HEK293T (cell line): ENCODE data around the gene PRR29.

ENCODE experiments used
- ARNT ChIP-seq: fragments of 450-650 bp; IDR thresholded peaks from 2 replicates; pipeline ENCODE4 v1.6.1; 2017; ENCODE audit warnings: mild to moderate bottlenecking
- CTBP1 ChIP-seq: fragments of 450-650 bp; IDR thresholded peaks from 2 replicates; pipeline ENCODE4 v1.6.1; 2016; ENCODE audit warnings: borderline replicate concordance
- ELF4 ChIP-seq: fragments of 450-650 bp; IDR thresholded peaks from 2 replicates; pipeline ENCODE4 v1.6.1; 2017; ENCODE audit warnings: antibody characterized with exemption
- FOXA1 ChIP-seq: fragments of 450-650 bp; IDR thresholded peaks from 2 replicates; pipeline ENCODE4 v1.6.1; 2016; ENCODE audit warnings: mild to moderate bottlenecking
- FOXM1 ChIP-seq: fragments of 450-650 bp; IDR thresholded peaks from 2 replicates; pipeline ENCODE4 v1.6.1; 2017; ENCODE audit warnings: mild to moderate bottlenecking, borderline replicate concordance
- HDGF ChIP-seq: fragments of 450-650 bp; IDR thresholded peaks from 2 replicates; pipeline ENCODE4 v1.6.1; 2017; ENCODE audit warnings: antibody characterized with exemption, borderline replicate concordance
- NFRKB ChIP-seq: fragments of 450-650 bp; IDR thresholded peaks from 2 replicates; pipeline ENCODE4 v1.6.1; 2016; ENCODE audit warnings: mild to moderate bottlenecking, moderate library complexity
- SP1 ChIP-seq: fragments of 450-650 bp; IDR thresholded peaks from 2 replicates; pipeline ENCODE4 v1.6.1; 2017
- SUZ12 ChIP-seq: fragments of 450-650 bp; IDR thresholded peaks from 2 replicates; pipeline ENCODE4 v1.6.1; 2016; ENCODE audit warnings: mild to moderate bottlenecking
- TARDBP ChIP-seq: fragments of 450-650 bp; IDR thresholded peaks from 2 replicates; pipeline ENCODE4 v1.6.1; 2016
- ZNF384 ChIP-seq: fragments of 450-650 bp; IDR thresholded peaks from 2 replicates; pipeline ENCODE4 v1.6.1; 2016
- TF ChIP-seq, protein P1 (sequence below): fragments of 450-650 bp; IDR thresholded peaks from 2 replicates; pipeline ENCODE4 v1.6.1; 2016

DNA sequence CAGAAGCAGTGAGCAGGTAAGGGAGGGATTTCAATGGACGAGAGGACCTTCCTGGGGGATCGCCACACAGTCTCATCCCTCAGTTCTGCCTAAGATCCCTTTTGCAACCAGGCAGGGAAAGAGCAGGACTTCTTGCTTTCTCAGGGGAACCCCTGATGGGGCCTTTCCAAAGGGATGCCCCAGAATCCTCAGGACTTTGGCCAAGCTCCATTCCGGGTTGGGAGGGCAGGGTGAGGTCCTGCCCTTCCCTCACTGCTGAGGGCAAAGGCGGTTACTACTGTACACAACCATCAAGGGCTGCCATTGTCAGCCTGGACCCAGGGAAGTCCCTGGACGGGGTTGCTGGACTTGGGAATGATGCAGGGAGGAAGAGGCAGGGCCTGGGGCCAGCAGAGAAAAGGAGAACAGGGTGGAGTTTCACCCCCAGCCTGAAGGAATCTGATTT lies 9.7 kb downstream of the PRR29 start:
- no peak for TF ChIP-seq NFRKB
- TF ChIP-seq, protein P1, sequence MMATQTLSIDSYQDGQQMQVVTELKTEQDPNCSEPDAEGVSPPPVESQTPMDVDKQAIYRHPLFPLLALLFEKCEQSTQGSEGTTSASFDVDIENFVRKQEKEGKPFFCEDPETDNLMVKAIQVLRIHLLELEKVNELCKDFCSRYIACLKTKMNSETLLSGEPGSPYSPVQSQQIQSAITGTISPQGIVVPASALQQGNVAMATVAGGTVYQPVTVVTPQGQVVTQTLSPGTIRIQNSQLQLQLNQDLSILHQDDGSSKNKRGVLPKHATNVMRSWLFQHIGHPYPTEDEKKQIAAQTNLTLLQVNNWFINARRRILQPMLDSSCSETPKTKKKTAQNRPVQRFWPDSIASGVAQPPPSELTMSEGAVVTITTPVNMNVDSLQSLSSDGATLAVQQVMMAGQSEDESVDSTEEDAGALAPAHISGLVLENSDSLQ, result no peak
- no peak for TF ChIP-seq TARDBP
- no peak for TF ChIP-seq ARNT
- TF ChIP-seq SP1, result no peak
- TF ChIP-seq HDGF, result no peak
- no peak for TF ChIP-seq ELF4
- TF ChIP-seq ZNF384, result no peak
- TF ChIP-seq FOXA1, result no peak
- TF ChIP-seq FOXM1, result no peak
- no peak for TF ChIP-seq SUZ12
- no peak for TF ChIP-seq CTBP1
